Left cardiac atrium (tissue), 4 donors: ENCODE measurements around the gene PRIMPOL. TPM values are rescaled to one million over a fixed set of nuclear protein-coding genes. Genes with fewer than 3 reads are reported as not detected.
"Not testable (repeated sequence)": the region's sequence is repeated elsewhere in the genome, so short reads cannot be mapped to it uniquely, and the experiment has no call there.

Source experiments
- ATAC-seq, 2 donors: fragments of 200-7000 bp; cut with Tn5 transposase; one replicate each; pipeline ENCODE4 v1.9.1; 2020; ENCODE audit warnings: mild to moderate bottlenecking in 2 of 2, moderate library complexity in 2 of 2
- DNase-seq: peaks from one replicate; pipeline ENCODE4 v3.0.0-alpha.2; 2020
- intact Hi-C, 2 donors: fragments of 100-400 bp; cut with DNase I; formaldehyde crosslinking; loops; one replicate each; pipeline versions ENCODE4 v1.14.1 to v1.15.1; 2022 to 2023
- total RNA-seq, 2 donors: library from RNA; stranded (reverse); fragmentation: NEBNext Ultra II Directional; extraction: Animal tissue kit (Norgen Biotek cat#: 25700); gene quantifications; one replicate each; pipeline ENCODE4 v1.2.1, GENCODE V29; 2021
- donor health status: DM: no; HTN: yes; CAD: no.
- donor health status: DM: no; HTN: yes; CAD: no; lungs with severe emphysema.
- donor health status: DM: yes; HTN: yes; CAD: no.
- donor health status: Dilated cardiomyopathy.

PRIMPOL gene
- total RNA-seq, 2 donors from 2014 or later, result 9.8 to 10.2 TPM

DNA sequence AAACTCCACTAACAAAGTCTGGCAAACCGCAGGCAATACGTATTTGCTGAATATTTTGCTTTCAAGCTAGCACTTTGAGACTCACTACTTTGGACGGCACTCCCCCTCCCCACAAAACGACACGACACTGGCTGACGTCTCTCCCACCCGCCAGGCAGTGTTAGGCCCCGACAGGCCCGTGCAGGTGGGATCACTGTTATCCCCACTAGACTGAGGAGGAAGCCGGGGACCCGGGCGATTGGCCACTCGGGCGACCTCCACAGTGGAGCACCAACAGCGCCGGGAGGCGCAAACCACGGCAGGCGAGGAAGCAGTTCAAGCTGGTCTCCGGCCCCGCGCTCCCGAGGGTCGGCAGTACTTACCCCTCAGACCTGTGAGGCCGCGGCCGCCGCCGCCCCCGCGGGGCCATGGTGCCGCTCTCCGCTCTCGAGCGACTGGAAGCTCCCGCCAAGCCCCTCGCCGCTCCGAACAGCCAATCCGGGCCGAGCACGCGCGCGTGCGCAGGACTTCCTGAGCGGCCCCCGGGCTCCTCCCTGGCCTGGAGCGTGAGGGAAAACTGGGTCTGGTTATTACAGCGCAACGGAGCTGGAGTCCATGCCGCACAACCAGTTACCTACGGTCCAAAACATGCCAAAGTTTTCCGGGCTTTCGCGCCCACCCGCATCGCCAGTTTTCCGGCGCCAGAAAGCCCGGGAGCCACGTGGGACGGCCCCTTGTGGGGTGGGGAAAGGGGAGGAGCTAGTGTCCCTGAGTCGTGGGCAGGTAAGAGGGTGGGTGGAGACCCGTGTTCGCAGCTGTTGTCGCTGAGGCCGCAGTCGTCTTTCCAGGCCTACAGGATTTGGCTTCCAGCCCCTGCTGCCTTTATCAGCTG lies 84.4 kb downstream of the PRIMPOL start, which contains the start of gene CENPU:
CENPU (minus strand) TSS at position 443 of the 871 bp plus-strand sequence; CDS start at position 409, 34 bp downstream.
- peak; percentile 98 to 99 for ATAC-seq
- DNase-seq, result peak; percentile 96
- intact Hi-C loops, result loop anchor here in 1 of 2 donors (10.0 kb wide), 1 partner anchor 79 kb away; no protein-coding TSS in a partner anchor

DNA sequence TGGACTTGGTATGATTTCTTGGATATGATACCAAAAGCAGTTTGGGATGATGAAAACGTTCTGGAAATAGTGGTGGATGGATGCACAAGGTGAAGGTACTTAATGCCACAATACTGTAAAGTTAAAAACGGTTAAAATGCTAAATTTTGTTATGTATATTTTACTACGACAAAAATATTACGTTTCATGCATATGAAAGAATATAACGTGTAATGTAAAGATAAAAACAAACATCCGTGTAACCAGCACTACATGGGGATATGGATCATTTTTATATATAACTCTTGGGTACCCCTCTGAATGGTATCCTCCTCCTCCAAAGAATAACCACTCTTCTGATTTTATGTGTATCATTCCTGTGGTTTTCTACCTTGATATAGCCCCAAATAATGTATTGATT lies 85.2 kb downstream of the PRIMPOL start:
- no peak for ATAC-seq
- intact Hi-C loops, result loop anchor here in 1 of 2 donors (10.0 kb wide), 1 partner anchor 80 kb away; no protein-coding TSS in a partner anchor
- DNase-seq, result no peak

DNA sequence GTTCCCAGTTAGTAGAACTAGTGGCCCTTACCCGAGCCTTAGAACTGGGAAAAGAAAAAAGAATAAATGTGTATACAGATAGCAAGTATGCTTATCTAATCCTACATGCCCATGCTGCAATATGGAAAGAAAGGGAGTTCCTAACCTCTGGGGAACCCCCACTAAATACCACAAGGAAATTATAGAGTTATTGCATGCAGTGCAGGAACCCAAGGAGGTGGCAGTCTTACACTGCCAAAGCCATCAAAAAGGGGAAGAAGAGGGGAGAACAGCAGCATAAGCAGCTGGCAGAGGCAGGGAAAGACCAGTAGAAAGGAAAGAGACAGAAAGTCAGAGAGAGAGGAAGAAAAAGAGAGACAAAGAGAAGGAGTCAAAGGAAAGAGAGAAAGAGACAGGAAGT lies 90.0 kb downstream of the PRIMPOL start:
- ATAC-seq, DNase-seq: not testable (repeated sequence)
- intact Hi-C loops, result loop anchor here in 1 of 2 donors (10.0 kb wide), 1 partner anchor 85 kb away; no protein-coding TSS in a partner anchor

DNA sequence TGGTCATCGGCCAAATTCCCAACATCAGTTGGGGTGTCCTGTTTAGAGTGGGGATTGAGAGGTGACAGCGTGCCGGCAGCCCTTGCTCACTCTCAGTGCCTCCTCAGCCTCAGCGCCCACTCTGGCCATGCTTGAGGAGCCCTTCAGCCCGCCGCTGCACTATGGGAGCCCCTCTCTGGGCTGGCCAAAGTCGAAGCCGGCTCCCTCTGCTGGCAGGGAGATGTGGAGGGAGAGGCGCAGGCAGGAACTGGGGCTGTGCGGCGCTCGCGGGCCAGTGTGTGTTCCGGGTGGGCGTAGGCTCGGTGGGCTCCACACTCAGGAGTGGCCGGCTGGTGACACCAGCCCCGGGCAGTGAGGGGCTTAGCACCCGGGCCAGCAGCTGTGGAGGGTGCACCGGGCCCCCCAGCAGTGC lies 91.4 kb downstream of the PRIMPOL start:
- DNase-seq (no peak), ATAC-seq (no peak)
- intact Hi-C loops, result no loop called here

DNA sequence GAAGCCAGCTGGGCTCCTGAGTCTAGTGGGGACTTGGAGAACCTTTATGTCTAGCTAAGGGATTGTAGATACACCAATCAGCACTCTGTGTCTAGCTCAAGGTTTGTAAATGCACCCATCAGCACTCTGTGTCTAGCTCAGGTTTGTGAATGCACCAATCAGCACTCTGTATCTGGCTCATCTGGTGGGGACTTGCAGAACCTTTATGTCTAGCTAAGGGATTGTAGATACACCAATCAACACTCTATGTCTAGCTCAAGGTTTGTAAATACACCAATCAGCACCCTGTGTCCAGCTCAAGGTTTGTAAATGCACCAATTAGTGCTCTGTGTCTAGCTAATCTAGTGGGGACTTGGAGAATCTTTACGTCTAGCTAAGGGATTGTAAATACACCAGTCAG lies 92.1 kb downstream of the PRIMPOL start:
- ATAC-seq, DNase-seq, intact Hi-C loops: not testable (repeated sequence)

DNA sequence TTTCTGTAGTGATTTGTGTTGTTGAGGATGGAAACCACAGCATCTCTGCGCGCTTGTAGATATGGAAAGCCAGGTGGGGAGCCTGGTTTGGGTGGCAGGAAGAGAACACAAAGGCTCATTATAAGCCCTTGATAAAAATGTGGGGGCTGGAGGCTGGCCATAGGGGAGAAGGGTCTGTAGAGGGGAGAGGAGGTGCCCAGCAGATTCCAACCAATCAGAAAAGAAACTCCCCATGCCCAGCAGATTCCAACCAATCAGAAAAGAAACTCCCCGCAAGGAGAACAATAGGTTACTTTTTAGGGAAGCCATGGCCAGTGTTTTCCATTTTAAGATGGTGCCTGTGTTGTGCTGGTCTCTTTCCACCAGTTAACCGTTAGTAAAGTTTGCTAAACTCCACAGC lies 94.1 kb downstream of the PRIMPOL start:
- intact Hi-C loops, result loop anchor here in 1 of 2 donors (2.0 kb wide), 1 partner anchor 241 kb away; no protein-coding TSS in a partner anchor
- ATAC-seq, result no peak
- DNase-seq, result no peak

DNA sequence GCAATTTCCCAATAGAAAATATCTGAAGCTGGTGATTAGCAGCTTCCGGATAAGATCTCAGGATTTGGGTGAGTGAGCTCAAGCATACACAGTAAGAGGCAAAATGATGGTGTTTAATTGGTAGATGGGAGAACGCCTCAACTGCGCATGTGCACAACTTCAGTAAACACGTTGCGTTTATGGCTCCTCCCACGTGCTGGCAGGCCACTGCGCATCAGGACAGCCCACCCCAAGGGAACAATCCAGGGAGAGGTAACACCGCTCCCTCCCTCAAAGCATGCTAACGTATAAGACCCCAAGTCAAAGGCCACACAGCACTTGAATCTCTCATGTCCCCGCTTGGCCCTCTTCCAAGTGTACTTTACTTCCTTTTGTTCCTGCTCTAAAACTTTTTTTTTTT lies 94.7 kb downstream of the PRIMPOL start:
- DNase-seq (no peak), ATAC-seq (no peak)
- intact Hi-C loops, result loop anchor here in 1 of 2 donors (2.0 kb wide), 1 partner anchor 241 kb away; no protein-coding TSS in a partner anchor

Other genes with a start within 250 kb of the PRIMPOL start
- 10 to 100 TPM; 27.1 to 30.0 TPM for gene IRF2, start 175.2 kb upstream of the PRIMPOL start, total RNA-seq
- 10 to 100 TPM; 10.2 to 12.0 TPM for gene CASP3, start 291 bp upstream of the PRIMPOL start, total RNA-seq
- gene CENPU, start 84.4 kb downstream of the PRIMPOL start, total RNA-seq, result 1 to 10 TPM; 1.1 to 4.4 TPM
- 100 to 1,000 TPM; 297 to 380 TPM for gene ACSL1, start 176.2 kb downstream of the PRIMPOL start, total RNA-seq